DLD1 (cell line): Measurements from ENCODE around the gene ZNF618.
"Not testable (repeated sequence)": the region's sequence is repeated elsewhere in the genome, so short reads cannot be mapped to it uniquely, and the experiment has no call there.

Experiments used
- in situ Hi-C: cut with HindIII; loops from 2 replicates; pipeline ENCODE4 v1.10.0; 2017; ENCODE audit warnings: low sequenced_read_pairs

The ZNF618 gene

GRCh38 chr9:113984639-113985380 lies 108.7 kb downstream of the ZNF618 start:
- in situ Hi-C loops: no loop called here

DNA sequence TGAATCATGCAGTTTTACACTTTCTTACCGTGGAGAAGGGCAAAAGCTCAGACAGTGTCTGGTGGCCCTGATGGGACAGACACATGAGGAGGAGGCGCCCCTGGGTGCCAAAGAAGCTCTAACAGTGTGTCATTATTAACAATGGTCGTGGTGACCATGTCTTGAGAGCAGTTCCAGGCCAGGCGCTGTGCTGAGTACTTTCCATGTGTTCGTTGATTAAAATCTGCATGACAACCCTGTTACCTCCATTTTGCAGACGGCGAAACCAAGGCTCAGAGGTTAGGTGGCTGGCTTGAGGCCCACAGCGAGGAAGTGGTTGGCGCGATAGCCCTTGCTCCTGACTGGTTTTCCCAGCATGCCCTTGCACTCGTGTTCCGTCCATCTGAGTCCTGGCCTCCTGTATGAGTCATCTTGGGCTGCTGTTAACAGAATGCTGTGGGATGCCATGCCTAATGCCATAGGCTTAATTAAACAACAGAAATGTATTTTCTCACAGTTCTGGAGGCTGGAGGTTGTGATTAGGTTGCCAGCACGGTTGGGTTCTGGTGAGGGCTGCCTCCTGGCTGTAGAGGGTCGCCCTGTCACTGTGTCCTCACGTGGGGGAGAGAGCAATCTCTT lies 110.0 kb downstream of the ZNF618 start:
- in situ Hi-C loops: no loop called here

GRCh38 chr9:113986931-113987330 lies 110.8 kb downstream of the ZNF618 start:
- in situ Hi-C loops: no loop called here

GRCh38 chr9:113987526-113987925 lies 111.4 kb downstream of the ZNF618 start:
- in situ Hi-C loops: no loop called here

- in situ Hi-C loops: no loop called here
These were observed 112.4 kb downstream of the ZNF618 start for GRCh38 chr9:113988385-113989016.

- in situ Hi-C loops: no loop called here
These were observed 113.1 kb downstream of the ZNF618 start for GRCh38 chr9:113989017-113989713.

DNA sequence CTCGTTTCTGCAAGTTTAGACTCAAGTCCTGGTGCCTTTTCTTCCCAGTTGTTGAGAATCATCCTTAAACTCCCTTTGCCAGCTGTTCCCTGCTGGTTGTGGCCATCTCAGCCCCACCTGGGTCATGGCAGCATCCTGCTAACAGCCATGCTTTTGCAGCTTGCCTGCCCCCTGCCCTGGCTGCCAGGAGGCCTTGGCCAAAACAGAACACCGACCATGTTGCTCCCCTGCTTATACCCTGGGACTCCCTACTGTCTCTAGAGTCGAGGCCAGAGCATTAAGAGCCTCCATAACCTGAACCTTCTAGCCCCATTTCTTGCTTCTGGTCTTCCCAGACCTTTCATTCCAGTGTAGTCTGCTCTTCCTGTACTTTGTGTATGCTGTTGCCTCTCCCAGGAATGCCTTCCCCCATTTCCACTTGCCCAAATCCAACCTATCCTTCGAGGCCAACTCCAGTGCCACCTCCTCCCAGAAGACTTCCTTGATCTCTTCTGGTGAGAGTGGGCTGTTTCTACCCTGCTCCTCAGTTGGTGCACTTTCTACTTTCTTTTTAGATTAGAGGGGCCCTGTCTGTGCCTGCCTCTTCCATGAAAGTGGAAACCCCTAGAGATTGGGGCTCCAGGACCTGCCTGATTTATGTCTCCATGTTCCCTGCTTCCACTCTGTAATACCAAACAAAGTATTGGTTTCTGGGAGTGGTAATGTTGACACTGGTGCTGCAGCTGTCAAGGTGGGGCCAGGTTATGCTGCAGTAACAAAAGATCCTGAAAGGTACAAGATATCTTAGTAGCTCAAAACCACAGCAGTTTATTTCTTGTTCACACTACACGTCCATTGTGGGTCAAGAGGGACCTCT lies 113.8 kb downstream of the ZNF618 start:
- in situ Hi-C loops: no loop called here

DNA sequence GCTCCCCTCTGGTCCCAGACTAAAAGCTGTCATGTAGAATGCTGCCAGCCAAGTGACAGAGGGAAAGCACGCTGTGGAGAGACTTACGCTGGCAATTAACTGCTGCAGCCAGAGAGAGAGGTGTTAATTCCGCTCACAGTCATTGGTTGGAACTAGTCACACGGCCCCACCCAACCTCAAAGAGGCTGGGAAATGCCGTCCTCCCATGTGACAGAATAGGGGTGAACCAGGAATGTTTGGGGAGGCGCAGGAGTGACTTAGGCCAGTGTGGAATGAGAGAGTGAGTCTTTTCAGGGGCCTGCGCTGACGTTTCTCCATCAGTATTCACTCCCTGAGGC lies 114.4 kb downstream of the ZNF618 start:
- in situ Hi-C loops: no loop called here

- in situ Hi-C loops: no loop called here
These were observed 114.9 kb downstream of the ZNF618 start for GRCh38 chr9:113990975-113991471.

- in situ Hi-C loops: no loop called here
These were observed 115.6 kb downstream of the ZNF618 start for GRCh38 chr9:113991714-113992113.

GRCh38 chr9:113992276-113992951 lies 116.3 kb downstream of the ZNF618 start:
- in situ Hi-C loops: no loop called here

DNA sequence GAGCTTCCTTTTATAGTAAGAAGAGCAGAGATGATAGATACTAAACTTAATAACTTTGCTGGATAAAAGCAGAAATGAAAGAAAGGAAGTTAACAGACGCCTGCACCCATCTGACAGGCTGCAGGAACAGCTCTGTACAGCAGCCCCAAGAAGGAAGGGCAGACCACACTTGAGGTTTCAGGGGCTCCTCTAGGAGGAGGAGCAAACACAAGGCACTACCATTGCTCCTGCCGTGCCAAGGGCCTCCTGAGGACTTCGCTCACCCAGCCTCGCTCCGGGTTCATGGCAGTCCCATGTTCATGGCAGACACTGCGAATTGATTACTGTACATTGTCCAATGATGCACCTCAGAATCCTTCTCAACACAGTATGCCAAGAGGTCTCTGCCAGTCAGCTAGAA lies 116.9 kb downstream of the ZNF618 start:
- in situ Hi-C loops: no loop called here

- in situ Hi-C loops: no loop called here
These were observed 117.9 kb downstream of the ZNF618 start for GRCh38 chr9:113993838-113994540.

- in situ Hi-C loops: no loop called here
These were observed 119.3 kb downstream of the ZNF618 start for GRCh38 chr9:113995401-113995800.

- in situ Hi-C loops: no loop called here
These were observed 119.9 kb downstream of the ZNF618 start for GRCh38 chr9:113995963-113996362.

- in situ Hi-C loops: no loop called here
These were observed 120.5 kb downstream of the ZNF618 start for GRCh38 chr9:113996531-113997001.

DNA sequence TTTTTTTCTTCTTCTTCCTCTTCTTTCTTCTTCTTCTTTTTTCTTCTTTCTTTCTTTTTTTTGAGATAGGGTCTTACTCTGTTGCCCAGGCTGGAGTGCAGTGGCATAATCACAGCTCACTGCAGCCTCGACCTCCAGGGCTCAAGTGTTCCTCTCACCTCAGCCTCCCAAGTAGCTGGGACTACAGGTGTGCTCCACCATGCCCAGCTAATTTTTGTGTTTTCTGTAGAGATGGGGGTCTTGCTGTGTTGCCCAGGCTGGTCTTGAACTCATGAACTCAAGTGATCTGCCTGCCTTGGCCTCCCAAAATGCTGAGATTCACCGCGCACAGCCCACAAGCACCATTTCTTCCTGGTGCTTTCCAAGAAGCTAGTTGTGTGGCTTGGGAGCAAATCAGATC lies 121.0 kb downstream of the ZNF618 start:
- in situ Hi-C loops: not testable (repeated sequence)

DNA sequence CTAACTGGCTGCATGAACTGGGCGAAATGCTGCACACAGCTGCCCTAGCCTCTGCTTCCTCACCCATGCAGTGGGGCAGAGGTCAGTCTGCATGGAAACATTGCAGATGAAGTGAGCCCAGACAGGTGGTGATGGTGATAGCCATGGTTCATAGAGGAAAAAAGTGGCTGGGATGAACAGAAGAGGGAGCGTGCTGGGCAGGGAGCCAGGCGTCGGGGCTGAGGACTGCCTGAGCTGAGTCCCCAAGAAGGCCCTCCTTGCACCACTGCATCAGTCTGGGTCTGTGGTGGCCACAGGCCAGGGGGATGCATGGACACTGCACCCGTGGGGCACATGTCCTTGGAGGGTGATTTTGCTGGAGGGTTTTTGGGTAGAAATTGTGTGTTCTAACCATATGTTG lies 121.5 kb downstream of the ZNF618 start:
- in situ Hi-C loops: no loop called here

GRCh38 chr9:113998114-113998513 lies 122.0 kb downstream of the ZNF618 start:
- in situ Hi-C loops: no loop called here
